ENCODE results near the gene PELI3. TPM values are rescaled to one million over a fixed set of nuclear protein-coding genes. Genes with fewer than 3 reads are reported as not detected.

PELI3 gene
- total RNA-seq, 4 donors from 2014 or later = 19.0 to 23.4 (median 20.5) TPM

DNA sequence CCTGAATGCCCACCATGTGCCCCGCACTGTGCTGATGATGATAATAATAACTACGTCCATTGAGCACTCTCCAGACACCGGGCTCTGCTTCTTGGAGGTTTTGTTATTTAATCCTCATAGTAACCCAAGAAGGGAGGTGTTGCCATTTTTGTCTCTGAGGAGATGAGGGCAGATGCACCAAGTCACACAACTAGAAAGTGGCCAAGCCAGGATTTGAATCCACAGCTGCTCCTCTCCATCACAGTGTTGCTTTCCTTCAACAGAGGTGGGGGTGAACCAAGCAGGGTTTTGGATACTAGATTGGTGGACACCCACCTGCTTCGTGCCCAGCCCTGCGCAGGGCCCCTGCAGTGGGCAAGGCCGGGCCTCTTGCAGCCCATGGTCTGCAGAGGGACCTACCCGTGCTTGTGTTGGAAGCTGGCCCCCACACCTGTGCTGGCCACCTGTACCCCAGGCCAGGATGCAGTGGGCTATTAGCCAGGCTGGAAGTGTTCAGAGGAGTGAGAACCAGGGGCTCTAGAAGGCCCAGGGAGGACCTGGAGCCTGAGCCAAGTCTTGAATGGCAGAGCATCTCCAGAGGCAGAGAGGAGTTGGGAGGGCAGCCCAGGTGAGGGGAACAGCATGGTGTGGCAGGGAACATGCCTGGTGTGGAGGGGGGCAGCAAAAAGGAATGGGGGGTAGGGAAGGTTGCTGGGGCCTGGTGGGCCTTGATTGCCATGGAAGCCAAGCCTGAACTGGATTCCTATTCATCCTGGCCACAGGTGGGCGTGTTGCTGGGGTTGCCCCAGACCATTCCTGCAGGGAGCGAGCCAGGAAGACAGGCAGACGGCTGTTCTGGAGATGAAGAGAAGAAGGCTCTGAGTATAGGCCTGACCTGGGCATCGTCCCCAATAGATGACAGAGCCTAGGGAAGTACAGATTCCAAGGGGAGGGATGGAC, 10.8 kb downstream of the PELI3 start:
- TF ChIP-seq EP300 (IDR thresholded peaks at IDR 0.05) = no peak
- DNase-seq (ENCODE audit: low spot score in 2 of 2) = no peak
- H3K4me1 ChIP-seq = peaks cover 21% of the 10 kb centered on the region
- no peak overlapping the region for H3K4me3 ChIP-seq
- 83% methylated on average over 8 of the region's 11 CpGs for WGBS
- H3K9me3 ChIP-seq = no peaks in the 10 kb centered on the region
- no peak overlapping the region for H3K27ac ChIP-seq
- H3K36me3 ChIP-seq = peaks cover 32% of the 10 kb centered on the region
- no peaks in the 10 kb centered on the region for H3K27me3 ChIP-seq

DNA sequence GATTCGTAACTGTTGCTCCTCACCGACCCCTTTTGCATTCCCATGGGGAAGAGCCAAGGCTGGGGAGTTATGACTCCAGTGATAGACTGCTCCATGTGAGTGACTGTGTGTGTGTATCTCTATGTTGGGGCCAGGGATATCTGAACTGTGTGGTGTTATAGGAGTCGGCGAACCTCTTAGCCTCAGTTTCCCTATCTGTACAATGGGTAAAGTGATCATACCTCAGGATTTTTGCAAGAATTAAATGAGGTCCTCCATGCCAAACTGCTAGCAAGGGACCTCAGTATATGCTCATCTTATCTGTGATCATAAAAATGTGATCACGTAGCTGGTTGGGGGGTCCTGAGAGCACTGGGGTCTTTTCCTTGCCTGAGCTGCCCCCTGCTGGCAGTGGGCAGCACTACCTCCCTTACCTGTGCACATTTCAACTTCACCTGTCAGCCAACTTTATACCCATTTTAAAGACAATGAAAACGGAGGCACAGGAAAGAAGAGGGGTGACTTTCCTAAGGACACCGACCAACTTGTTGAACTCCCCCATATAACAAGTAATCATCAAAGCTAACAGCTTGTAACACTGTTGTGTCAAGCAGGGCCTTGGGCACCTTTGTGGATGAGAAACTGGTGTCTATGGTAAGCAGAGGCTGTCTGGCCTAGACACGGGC, 12.2 kb downstream of the PELI3 start:
- peaks cover 17% of the 10 kb centered on the region for H3K4me1 ChIP-seq
- DNase-seq (ENCODE audit: low spot score in 2 of 2) = no peak
- H3K36me3 ChIP-seq = peaks cover 18% of the 10 kb centered on the region
- no peaks in the 10 kb centered on the region for H3K27me3 ChIP-seq
- H3K4me3 ChIP-seq = peak overlapping the region; percentile 58
- H3K9me3 ChIP-seq = no peaks in the 10 kb centered on the region
- peak overlapping the region; percentile 85 for H3K27ac ChIP-seq
- TF ChIP-seq POLR2A (IDR thresholded peaks at IDR 0.05) = no peak
- no peak for TF ChIP-seq POLR2AphosphoS5 (IDR thresholded peaks at IDR 0.05)
- TF ChIP-seq, protein P1, sequence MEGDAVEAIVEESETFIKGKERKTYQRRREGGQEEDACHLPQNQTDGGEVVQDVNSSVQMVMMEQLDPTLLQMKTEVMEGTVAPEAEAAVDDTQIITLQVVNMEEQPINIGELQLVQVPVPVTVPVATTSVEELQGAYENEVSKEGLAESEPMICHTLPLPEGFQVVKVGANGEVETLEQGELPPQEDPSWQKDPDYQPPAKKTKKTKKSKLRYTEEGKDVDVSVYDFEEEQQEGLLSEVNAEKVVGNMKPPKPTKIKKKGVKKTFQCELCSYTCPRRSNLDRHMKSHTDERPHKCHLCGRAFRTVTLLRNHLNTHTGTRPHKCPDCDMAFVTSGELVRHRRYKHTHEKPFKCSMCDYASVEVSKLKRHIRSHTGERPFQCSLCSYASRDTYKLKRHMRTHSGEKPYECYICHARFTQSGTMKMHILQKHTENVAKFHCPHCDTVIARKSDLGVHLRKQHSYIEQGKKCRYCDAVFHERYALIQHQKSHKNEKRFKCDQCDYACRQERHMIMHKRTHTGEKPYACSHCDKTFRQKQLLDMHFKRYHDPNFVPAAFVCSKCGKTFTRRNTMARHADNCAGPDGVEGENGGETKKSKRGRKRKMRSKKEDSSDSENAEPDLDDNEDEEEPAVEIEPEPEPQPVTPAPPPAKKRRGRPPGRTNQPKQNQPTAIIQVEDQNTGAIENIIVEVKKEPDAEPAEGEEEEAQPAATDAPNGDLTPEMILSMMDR (IDR thresholded peaks at IDR 0.05) = peak; percentile 29 to 58
- TF ChIP-seq EP300 (IDR thresholded peaks at IDR 0.05) = no peak
- WGBS = 59% methylated on average over 7 of the region's 8 CpGs

DNA sequence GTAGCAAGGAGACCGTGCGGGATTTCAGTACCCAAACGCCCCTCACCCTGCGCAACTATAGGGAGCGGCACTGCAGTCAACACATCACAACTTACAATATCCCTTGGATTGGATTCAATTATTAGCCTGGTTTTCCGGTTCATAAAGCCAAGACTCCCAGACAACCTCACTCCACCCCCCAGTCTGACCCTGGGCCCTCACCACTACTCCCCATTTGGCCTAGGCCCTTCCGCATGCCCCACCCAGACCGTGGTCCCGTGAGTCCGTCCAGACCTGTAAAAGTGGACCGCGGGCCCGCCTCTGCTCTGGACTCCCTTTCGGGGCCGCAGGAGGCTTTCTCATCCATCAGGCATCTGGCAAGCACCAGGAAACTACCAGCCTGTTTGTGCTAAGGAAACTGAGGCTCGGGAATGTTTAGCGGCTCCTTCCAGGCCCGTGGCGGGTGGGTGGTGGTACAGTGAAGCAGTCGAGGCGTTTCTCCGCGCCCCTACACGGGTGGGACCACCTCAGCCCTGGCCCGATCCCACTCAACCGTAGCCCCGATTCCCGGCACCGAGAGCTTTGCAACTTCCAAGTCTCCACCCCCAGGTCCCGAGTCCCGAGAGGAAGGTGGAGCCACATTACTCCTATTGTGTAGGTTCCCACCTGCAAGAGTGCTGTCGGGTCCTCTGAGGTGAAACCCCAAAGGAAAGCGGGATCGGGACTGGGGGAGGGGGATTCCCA, 12.8 kb downstream of the PELI3 start:
- Histone ChIP-seq H3K36me3 (peaks cover 16% of the 10 kb centered on the region), H3K9me3 (no peaks in the 10 kb centered on the region), H3K27me3 (no peaks in the 10 kb centered on the region), H3K4me3 (peak overlapping the region; percentile 58), H3K27ac (peak overlapping the region; percentile 85), H3K4me1 (peaks cover 16% of the 10 kb centered on the region)
- WGBS = 0% methylated on average over 7 of the region's 34 CpGs
- DNase-seq (ENCODE audit: low spot score in 2 of 2) = no peak
- TF ChIP-seq POLR2A (IDR thresholded peaks at IDR 0.05) = no peak
- TF ChIP-seq, protein P1 (IDR thresholded peaks at IDR 0.05) = no peak
- TF ChIP-seq POLR2AphosphoS5 (IDR thresholded peaks at IDR 0.05) = no peak
- no peak for TF ChIP-seq EP300 (IDR thresholded peaks at IDR 0.05)

DNA sequence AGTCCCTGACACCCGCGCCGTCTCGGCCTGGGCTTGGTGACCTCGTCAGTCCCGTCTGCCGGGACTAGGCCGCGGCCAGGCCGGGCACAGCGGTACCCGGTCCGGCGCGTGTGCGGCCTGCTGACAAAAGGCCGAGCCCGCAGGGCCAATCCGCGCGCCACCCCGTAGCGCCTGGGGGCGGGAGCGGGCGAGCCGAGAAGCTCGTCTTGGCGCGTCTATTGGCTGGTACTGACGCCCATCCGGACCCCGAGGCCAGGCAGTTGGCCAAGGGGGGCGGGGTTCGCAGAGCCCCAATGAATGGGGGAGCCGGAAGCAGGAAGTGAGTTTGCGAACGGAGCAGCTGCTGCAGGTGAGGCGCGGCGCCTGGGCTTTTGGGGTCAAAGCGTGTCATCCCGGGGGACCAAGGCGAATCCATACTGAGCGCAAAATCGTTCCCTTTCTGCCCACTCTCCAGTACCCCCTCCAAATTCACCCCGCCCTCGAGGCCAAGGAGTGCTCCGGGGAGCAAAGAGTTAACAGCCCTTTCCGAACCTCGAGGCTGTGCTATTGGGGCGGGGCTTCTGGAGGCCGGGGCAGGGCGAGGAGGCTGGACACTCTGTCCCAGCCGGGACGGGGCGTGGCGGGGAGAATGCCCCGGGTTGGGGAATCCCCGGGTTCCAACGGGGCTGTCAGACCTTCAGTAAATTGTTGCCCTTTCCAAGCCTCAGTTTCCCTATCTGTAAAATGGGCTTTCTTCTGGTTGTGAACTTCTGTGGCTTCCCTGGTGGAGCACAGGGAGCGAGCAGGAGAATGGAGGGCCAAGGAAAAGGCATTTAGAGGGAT, 13.6 kb downstream of the PELI3 start, which contains the start of gene DPP3:
Gene DPP3 (plus strand): TSS at position 318 of the 822 bp plus-strand sequence. CDS start 1,767 bp downstream, outside the sequence.
- WGBS = 1% methylated on average over 38 of the region's 62 CpGs
- H3K36me3 ChIP-seq = peaks cover 17% of the 10 kb centered on the region
- H3K27ac ChIP-seq = peak within 1 kb of the TSS; percentile 85

More for the DNA sequence above, 13.6 kb downstream of the PELI3 start, which contains the start of gene DPP3:
- H3K9me3 ChIP-seq = no peaks in the 10 kb centered on the region
- no peaks in the 10 kb centered on the region for H3K27me3 ChIP-seq
- peak within 1 kb of the TSS; percentile 58 for H3K4me3 ChIP-seq
- TF ChIP-seq EP300 (IDR thresholded peaks at IDR 0.05) (no peak), POLR2AphosphoS5 (IDR thresholded peaks at IDR 0.05) (peak; percentile 15 to 90 (median 61)), POLR2A (IDR thresholded peaks at IDR 0.05) (peak in 1 of 2 donors; percentile 77)
- TF ChIP-seq, protein P1 (IDR thresholded peaks at IDR 0.05) = no peak
- peak; percentile 98 to 99 for DNase-seq (ENCODE audit: low spot score in 2 of 2)
- H3K4me1 ChIP-seq = peaks cover 16% of the 10 kb centered on the region
